ENCODE data around the gene LRIT1.

DNA sequence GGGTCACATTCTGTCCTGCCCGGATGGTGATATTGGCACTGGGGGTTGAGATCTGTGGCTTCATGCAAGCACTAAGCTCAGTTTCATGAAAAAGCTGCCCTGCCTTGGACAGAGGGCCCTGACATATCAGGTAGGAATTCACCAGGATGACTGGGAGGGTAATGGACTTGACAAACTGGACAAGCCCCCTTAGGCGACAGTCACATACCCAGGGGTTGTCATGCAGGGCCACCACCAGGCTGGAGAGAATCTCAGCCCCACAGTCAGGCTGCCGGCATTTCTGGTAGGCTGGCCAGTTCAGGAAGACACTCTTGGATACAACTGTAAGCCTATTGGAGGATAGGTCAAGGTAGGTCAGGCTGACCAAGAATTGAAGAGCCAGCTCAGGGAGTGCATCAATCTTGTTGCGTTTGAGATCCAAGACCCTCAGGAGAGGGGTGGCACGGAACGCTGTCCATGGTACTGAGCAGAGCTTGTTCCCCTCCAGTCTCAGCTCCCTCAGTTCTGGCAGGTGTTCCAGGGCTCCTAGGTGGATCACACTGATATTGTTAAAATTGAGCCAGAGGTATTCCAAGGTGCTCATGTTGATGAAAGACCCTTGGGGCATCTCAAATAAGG is 16.8 kb downstream of the LRIT1 start:
- TF ChIP-seq, protein P1, sequence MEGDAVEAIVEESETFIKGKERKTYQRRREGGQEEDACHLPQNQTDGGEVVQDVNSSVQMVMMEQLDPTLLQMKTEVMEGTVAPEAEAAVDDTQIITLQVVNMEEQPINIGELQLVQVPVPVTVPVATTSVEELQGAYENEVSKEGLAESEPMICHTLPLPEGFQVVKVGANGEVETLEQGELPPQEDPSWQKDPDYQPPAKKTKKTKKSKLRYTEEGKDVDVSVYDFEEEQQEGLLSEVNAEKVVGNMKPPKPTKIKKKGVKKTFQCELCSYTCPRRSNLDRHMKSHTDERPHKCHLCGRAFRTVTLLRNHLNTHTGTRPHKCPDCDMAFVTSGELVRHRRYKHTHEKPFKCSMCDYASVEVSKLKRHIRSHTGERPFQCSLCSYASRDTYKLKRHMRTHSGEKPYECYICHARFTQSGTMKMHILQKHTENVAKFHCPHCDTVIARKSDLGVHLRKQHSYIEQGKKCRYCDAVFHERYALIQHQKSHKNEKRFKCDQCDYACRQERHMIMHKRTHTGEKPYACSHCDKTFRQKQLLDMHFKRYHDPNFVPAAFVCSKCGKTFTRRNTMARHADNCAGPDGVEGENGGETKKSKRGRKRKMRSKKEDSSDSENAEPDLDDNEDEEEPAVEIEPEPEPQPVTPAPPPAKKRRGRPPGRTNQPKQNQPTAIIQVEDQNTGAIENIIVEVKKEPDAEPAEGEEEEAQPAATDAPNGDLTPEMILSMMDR (optimal IDR thresholded peaks at IDR 0.05 in 1 of 3, IDR thresholded peaks at IDR 0.05 in 1 of 3, conservative IDR thresholded peaks at IDR 0.05 in 1 of 3; ENCODE audit: extremely low read depth in 1 of 3, insufficient read depth in 2 of 3, low read length in 3 of 3) = no peak
- no peak for TF ChIP-seq EZH2 (IDR thresholded peaks at IDR 0.05; ENCODE audit: low read length)
